Adrenal gland (tissue), 12 donors: ENCODE data around the gene OPA1. TPM values are rescaled to one million over a fixed set of nuclear protein-coding genes. Genes with fewer than 3 reads are reported as not detected.

ENCODE experiments used
- DNase-seq, 7 donors: peaks; one replicate each; pipeline ENCODE4 v3.0.0-alpha.2; 2019 to 2020
- H3K27ac ChIP-seq, 5 donors: fragments of 200-600 bp; sonication (generic) in 4 of 5; 1 replicate in 3 of 5; 2 replicates in 2 of 5; pipeline versions ENCODE4 v1.5.1 to v1.8.0; 2016 to 2020; ENCODE audit warnings: mild to moderate bottlenecking in 1 of 5
- H3K27me3 ChIP-seq: fragments of 200-600 bp; 2 replicates; pipeline ENCODE4 v1.8.0; 2021
- H3K36me3 ChIP-seq, 2 donors: fragments of 200-600 bp; replicated peaks in 1 of 2; 1 replicate in 1 of 2; 2 replicates in 1 of 2; pipeline versions ENCODE4 v1.5.1 to v1.8.0; 2018 to 2022
- H3K4me1 ChIP-seq, 2 donors: fragments of 200-600 bp; replicated peaks in 1 of 2; 1 replicate in 1 of 2; 2 replicates in 1 of 2; pipeline versions ENCODE4 v1.5.1 to v1.8.0; 2018 to 2021
- H3K4me3 ChIP-seq, 4 donors: fragments of 200-600 bp; sonication (generic) in 3 of 4; one replicate each; pipeline ENCODE4 v1.5.1; 2016 to 2018
- H3K9me3 ChIP-seq, 3 donors: fragments of 200-600 bp; sonication (generic) in 1 of 3; replicated peaks in 1 of 3; 1 replicate in 2 of 3; 2 replicates in 1 of 3; pipeline versions ENCODE4 v1.5.1 to v1.8.0; 2016 to 2021
- CTCF ChIP-seq, 6 experiments: fragments of 450-650 bp in 4 of 6; fragments of 200-600 bp in 2 of 6; sonication (generic) in 1 of 6; IDR thresholded peaks; 1 replicate in 5 of 6; 2 replicates in 1 of 6; pipeline versions ENCODE4 v1.5.1 to v1.8.0; 2016 to 2021; ENCODE audit warnings: antibody characterized with exemption in 6 of 6, mild to moderate bottlenecking in 2 of 6, moderate library complexity in 1 of 6
- POLR2A ChIP-seq, 2 donors: fragments of 450-650 bp; IDR thresholded peaks; one replicate each; pipeline ENCODE4 v1.6.1; 2017; ENCODE audit warnings: antibody characterized with exemption in 2 of 2, mild to moderate bottlenecking in 2 of 2, moderate library complexity in 1 of 2
- WGBS, 4 donors: extraction: QIAGEN DNeasy Blood & Tissue Kit in 2 of 4; methylation state at CpG; one replicate each; pipeline versions ENCODE4 v1.1.5 to v1.1.7; 2013 to 2017; 5-methylcytosine and 5-hydroxymethylcytosine counted together
- intact Hi-C, 2 donors: fragments of 100-400 bp; cut with DNase I; formaldehyde crosslinking; loops; one replicate each; pipeline versions ENCODE4 v1.14.1 to v1.15.0; 2022 to 2023
- polyA plus RNA-seq, 3 donors: library from polyadenylated mRNA; stranded (reverse); fragments of 200-250 nt in 2 of 3; fragments of 350-450 nt in 1 of 3; fragmentation: Illumina TruSeq in 1 of 3; extraction: RNeasy Lipid Tissue Mini Kit (QIAGEN cat#74804) in 1 of 3; gene quantifications; one replicate each; pipeline ENCODE4 v1.2.3, GENCODE V29; 2013 to 2014
- total RNA-seq, 9 donors: library from RNA; depleted of rRNA in 4 of 9; stranded (reverse); fragments of >200 nt in 4 of 9; fragments of 120-200 nt in 1 of 9; fragmentation: NEBNext Ultra II Directional in 1 of 9; extraction: Animal tissue kit (Norgen Biotek cat#: 25700) in 1 of 9; gene quantifications; one replicate each; pipeline versions ENCODE4 v1.1.0 to v1.2.4, GENCODE V29; 2013 to 2023
- donor health status: healthy with polysubstance abuse.
- donor health status: Bipolar disorder and iron deficiency.
- donor health status: DM: yes; HTN: yes; CAD: no.
- donor health status: DM: no; HTN: no; CAD: no.
- donor health status: DM: no; HTN: no; CAD: no.
- donor health status: DM: yes; HTN: yes; CAD: no.

OPA1 gene
- total and polyA plus RNA-seq, 12 donors, result 13.0 to 194 (median 54.6) TPM

- no peak for DNase-seq
- intact Hi-C loops, result no loop called here
These were observed 121.6 kb downstream of the OPA1 start for GRCh38 chr3:193714523-193715137.

GRCh38 chr3:193716150-193716549 is 123.1 kb downstream of the OPA1 start:
- TF ChIP-seq POLR2A (IDR thresholded peaks at IDR 0.05) (no peak), CTCF (IDR thresholded peaks at IDR 0.05) (no peak)
- H3K27ac ChIP-seq, result no peak overlapping the region
- H3K9me3 ChIP-seq, result peaks cover 0 to 9% (median 0%) of the 10 kb centered on the region in 3 donors
- 63 to 78% (median 71%) methylated on average over 4 of the region's 4 CpGs for WGBS, 4 donors
- DNase-seq, result no peak
- H3K4me3 ChIP-seq, result no peak overlapping the region
- H3K36me3 ChIP-seq, result no peaks in the 10 kb centered on the region
- H3K27me3 ChIP-seq, result no peaks in the 10 kb centered on the region
- intact Hi-C loops, result no loop called here
- no peaks in the 10 kb centered on the region for H3K4me1 ChIP-seq

More at GRCh38 chr3:193714523-193715137, 121.6 kb downstream of the OPA1 start:
- TF ChIP-seq CTCF (IDR thresholded peaks at IDR 0.05) (no peak), POLR2A (IDR thresholded peaks at IDR 0.05) (no peak)
- H3K27ac ChIP-seq, result no peak overlapping the region
- H3K27me3 ChIP-seq, result no peaks in the 10 kb centered on the region
- no peaks in the 10 kb centered on the region for H3K36me3 ChIP-seq
- peaks cover 0 to 9% (median 0%) of the 10 kb centered on the region in 3 donors for H3K9me3 ChIP-seq
- H3K4me1 ChIP-seq, result no peaks in the 10 kb centered on the region
- WGBS, 4 donors, result 58 to 74% (median 66%) methylated on average over 4 of the region's 4 CpGs
- H3K4me3 ChIP-seq, result no peak overlapping the region

GRCh38 chr3:193719735-193720134 is 126.7 kb downstream of the OPA1 start:
- 66 to 92% (median 73%) methylated on average over 7 of the region's 7 CpGs for WGBS, 4 donors
- intact Hi-C loops, result no loop called here

GRCh38 chr3:193720169-193720568 is 127.2 kb downstream of the OPA1 start:
- TF ChIP-seq CTCF (IDR thresholded peaks at IDR 0.05), result no peak
- TF ChIP-seq POLR2A (IDR thresholded peaks at IDR 0.05), result no peak
- no peaks in the 10 kb centered on the region for H3K9me3 ChIP-seq
- H3K4me3 ChIP-seq, result no peak overlapping the region
- H3K27ac ChIP-seq, result no peak overlapping the region
- DNase-seq, result no peak
- H3K36me3 ChIP-seq, result no peaks in the 10 kb centered on the region
- H3K27me3 ChIP-seq, result no peaks in the 10 kb centered on the region
- WGBS, 4 donors, result 91 to 94% (median 93%) methylated on average over 3 of the region's 3 CpGs
- intact Hi-C loops, result no loop called here
- H3K4me1 ChIP-seq, result no peaks in the 10 kb centered on the region

More at GRCh38 chr3:193719735-193720134, 126.7 kb downstream of the OPA1 start:
- no peaks in the 10 kb centered on the region for H3K27me3 ChIP-seq
- peaks cover 0 to 4% (median 0%) of the 10 kb centered on the region in 3 donors for H3K9me3 ChIP-seq
- H3K27ac ChIP-seq, result no peak overlapping the region
- no peaks in the 10 kb centered on the region for H3K36me3 ChIP-seq
- TF ChIP-seq CTCF (IDR thresholded peaks at IDR 0.05), result no peak
- TF ChIP-seq POLR2A (IDR thresholded peaks at IDR 0.05), result no peak
- H3K4me3 ChIP-seq, result no peak overlapping the region
- no peaks in the 10 kb centered on the region for H3K4me1 ChIP-seq
- DNase-seq, result no peak
